Epidermal melanocyte (primary cell): ENCODE measurements around the gene DYNLT4.

Experiments
- DNase-seq: peaks from one replicate; pipeline ENCODE4 v3.0.0; 2011; ENCODE audit warnings: low spot score; ENCODE audit not compliant: insufficient read length

DYNLT4 gene

GRCh38 chr1:44759077-44759476 is 48.1 kb downstream of the DYNLT4 start:
- no peak for DNase-seq

GRCh38 chr1:44757420-44757819 is 49.7 kb downstream of the DYNLT4 start:
- DNase-seq = no peak
